Immature natural killer cell (primary cell): ENCODE data around the gene NDUFC1. TPM values are rescaled to one million over a fixed set of nuclear protein-coding genes. Genes with fewer than 3 reads are reported as not detected.
"Not testable (repeated sequence)": the region's sequence is repeated elsewhere in the genome, so short reads cannot be mapped to it uniquely, and the experiment has no call there.

ENCODE experiments used
- DNase-seq, 3 donors: peaks; one replicate each; pipeline ENCODE4 v3.0.0; 2022; ENCODE audit warnings: mixed read lengths in 1 of 3
- H3K27ac Mint-ChIP-seq, 6 donors: one replicate each; pipeline ENCODE4 v1.8.0; 2020; ENCODE audit warnings: mixed read lengths in 6 of 6, mild to moderate bottlenecking in 5 of 6, inconsistent platforms in 4 of 6, moderate library complexity in 3 of 6
- H3K27me3 Mint-ChIP-seq, 3 donors: one replicate each; pipeline ENCODE4 v1.8.0; 2020 to 2021; ENCODE audit warnings: low read depth in 3 of 3, mild to moderate bottlenecking in 3 of 3, mixed read lengths in 3 of 3, moderate library complexity in 3 of 3, inconsistent platforms in 1 of 3
- H3K36me3 Mint-ChIP-seq, 3 donors: one replicate each; pipeline ENCODE4 v1.8.0; 2020; ENCODE audit warnings: mixed read lengths in 3 of 3, inconsistent platforms in 2 of 3, mild to moderate bottlenecking in 2 of 3
- H3K4me1 Mint-ChIP-seq, 2 donors: one replicate each; pipeline ENCODE4 v1.8.0; 2020; ENCODE audit warnings: inconsistent platforms in 2 of 2, mild to moderate bottlenecking in 2 of 2, mixed read lengths in 2 of 2, moderate library complexity in 1 of 2
- H3K4me3 Mint-ChIP-seq, 5 donors: one replicate each; pipeline ENCODE4 v1.8.0; 2020; ENCODE audit warnings: mild to moderate bottlenecking in 5 of 5, mixed read lengths in 5 of 5, inconsistent platforms in 3 of 5, moderate library complexity in 3 of 5
- H3K9me3 Mint-ChIP-seq, 6 donors: one replicate each; pipeline ENCODE4 v1.8.0; 2020; ENCODE audit warnings: mild to moderate bottlenecking in 6 of 6, mixed read lengths in 6 of 6, inconsistent platforms in 4 of 6, moderate library complexity in 3 of 6
- polyA plus RNA-seq, 3 donors: library from polyadenylated mRNA; unstranded; fragments of 300-500 nt; fragmentation: Illumina TruSeq; gene quantifications; one replicate each; pipeline ENCODE4 v1.2.3, GENCODE V29; 2021

Gene NDUFC1
- polyA plus RNA-seq, 3 donors from 2014 or later = 47.4 to 80.1 (median 77.8) TPM

DNA sequence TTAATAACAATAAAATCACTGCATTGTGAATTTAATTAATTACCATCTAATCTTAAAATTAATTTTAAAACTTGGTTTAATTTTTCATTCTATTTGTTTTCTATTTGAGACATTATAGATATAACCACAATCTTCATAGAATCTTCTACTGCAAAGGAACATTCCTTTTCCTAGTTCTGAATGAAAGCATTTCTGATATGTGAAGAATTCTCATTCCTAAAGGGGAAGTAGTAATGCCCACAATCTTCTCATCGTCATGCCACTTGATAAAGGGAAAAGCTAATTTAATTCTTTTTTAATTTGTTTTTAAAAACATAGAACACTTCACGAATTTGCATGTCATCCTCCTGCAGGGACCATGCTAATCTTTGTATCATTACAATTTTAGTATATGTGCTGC is 45.9 kb downstream of the NDUFC1 start:
- DNase-seq = no peak
- Mint-ChIP-seq H3K4me3 (no peak overlapping the region), H3K9me3 (no peaks in the 10 kb centered on the region), H3K27ac (no peak overlapping the region), H3K36me3 (no peaks in the 10 kb centered on the region), H3K27me3 (peaks cover 0 to 4% (median 2%) of the 10 kb centered on the region in 3 donors), H3K4me1 (no peaks in the 10 kb centered on the region)

GRCh38 chr4:139255581-139255980 is 46.7 kb downstream of the NDUFC1 start:
- not testable (repeated sequence) for H3K4me3 Mint-ChIP-seq, H3K36me3 Mint-ChIP-seq, DNase-seq, H3K9me3 Mint-ChIP-seq, H3K27me3 Mint-ChIP-seq, H3K4me1 Mint-ChIP-seq, H3K27ac Mint-ChIP-seq

DNA sequence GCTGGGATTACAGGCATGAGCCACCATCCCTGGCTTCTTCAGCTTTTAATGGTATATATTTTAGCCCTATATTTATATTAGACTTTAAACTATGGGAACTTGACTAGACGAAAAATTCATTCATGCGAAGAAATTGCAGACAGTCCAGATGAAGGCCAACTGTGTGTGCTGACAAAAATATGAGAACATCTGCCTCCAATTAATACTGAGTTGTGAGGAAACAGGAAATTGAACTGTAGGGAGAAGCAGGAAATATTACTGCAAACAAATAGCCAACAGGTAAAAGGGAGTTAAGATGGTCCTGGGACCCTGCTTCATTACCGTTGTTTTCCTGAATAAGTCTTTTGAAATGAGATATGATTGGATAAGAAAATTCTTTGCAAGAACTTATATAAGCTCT is 48.6 kb downstream of the NDUFC1 start:
- Mint-ChIP-seq H3K27me3 (peaks cover 0 to 2% (median 0%) of the 10 kb centered on the region in 3 donors), H3K4me1 (no peaks in the 10 kb centered on the region), H3K4me3 (no peak overlapping the region), H3K9me3 (no peaks in the 10 kb centered on the region), H3K36me3 (peaks cover 0 to 2% (median 0%) of the 10 kb centered on the region in 3 donors), H3K27ac (no peak overlapping the region)
- no peak for DNase-seq

GRCh38 chr4:139253046-139253445 is 49.2 kb downstream of the NDUFC1 start:
- Mint-ChIP-seq H3K9me3 (no peaks in the 10 kb centered on the region), H3K36me3 (peaks cover 0 to 3% (median 0%) of the 10 kb centered on the region in 3 donors), H3K4me1 (no peaks in the 10 kb centered on the region), H3K27me3 (peaks cover 0 to 2% (median 0%) of the 10 kb centered on the region in 3 donors), H3K4me3 (no peak overlapping the region), H3K27ac (no peak overlapping the region)
- DNase-seq = no peak

- Mint-ChIP-seq H3K4me1 (no peaks in the 10 kb centered on the region), H3K36me3 (peaks cover 0 to 3% (median 0%) of the 10 kb centered on the region in 3 donors), H3K9me3 (no peaks in the 10 kb centered on the region), H3K27ac (no peak overlapping the region), H3K4me3 (no peak overlapping the region), H3K27me3 (peaks cover 0 to 4% (median 2%) of the 10 kb centered on the region in 3 donors)
- no peak for DNase-seq
Measured at GRCh38 chr4:139247700-139248238, 54.5 kb downstream of the NDUFC1 start.

GRCh38 chr4:139247241-139247640 is 55.0 kb downstream of the NDUFC1 start:
- H3K4me1 Mint-ChIP-seq = no peaks in the 10 kb centered on the region
- peaks cover 0 to 2% (median 2%) of the 10 kb centered on the region in 3 donors for H3K27me3 Mint-ChIP-seq
- H3K9me3 Mint-ChIP-seq = no peaks in the 10 kb centered on the region
- no peak overlapping the region for H3K4me3 Mint-ChIP-seq
- H3K36me3 Mint-ChIP-seq = peaks cover 0 to 3% (median 0%) of the 10 kb centered on the region in 3 donors
- DNase-seq = no peak
- H3K27ac Mint-ChIP-seq = no peak overlapping the region

GRCh38 chr4:139246166-139246565 is 56.1 kb downstream of the NDUFC1 start:
- H3K27ac Mint-ChIP-seq = no peak overlapping the region
- H3K36me3 Mint-ChIP-seq = peaks cover 0 to 3% (median 0%) of the 10 kb centered on the region in 3 donors
- DNase-seq = no peak

GRCh38 chr4:139245590-139245989 is 56.7 kb downstream of the NDUFC1 start:
- H3K27me3 Mint-ChIP-seq = peaks cover 0 to 2% (median 2%) of the 10 kb centered on the region in 3 donors
- no peak overlapping the region for H3K4me3 Mint-ChIP-seq
- H3K4me1 Mint-ChIP-seq = no peaks in the 10 kb centered on the region
- H3K9me3 Mint-ChIP-seq = no peaks in the 10 kb centered on the region
- DNase-seq = no peak
- H3K27ac Mint-ChIP-seq = no peak overlapping the region
- H3K36me3 Mint-ChIP-seq = peaks cover 0 to 3% (median 0%) of the 10 kb centered on the region in 3 donors

More at GRCh38 chr4:139246166-139246565, 56.1 kb downstream of the NDUFC1 start:
- peaks cover 0 to 2% (median 2%) of the 10 kb centered on the region in 3 donors for H3K27me3 Mint-ChIP-seq
- no peaks in the 10 kb centered on the region for H3K9me3 Mint-ChIP-seq
- H3K4me1 Mint-ChIP-seq = no peaks in the 10 kb centered on the region
- H3K4me3 Mint-ChIP-seq = no peak overlapping the region

DNA sequence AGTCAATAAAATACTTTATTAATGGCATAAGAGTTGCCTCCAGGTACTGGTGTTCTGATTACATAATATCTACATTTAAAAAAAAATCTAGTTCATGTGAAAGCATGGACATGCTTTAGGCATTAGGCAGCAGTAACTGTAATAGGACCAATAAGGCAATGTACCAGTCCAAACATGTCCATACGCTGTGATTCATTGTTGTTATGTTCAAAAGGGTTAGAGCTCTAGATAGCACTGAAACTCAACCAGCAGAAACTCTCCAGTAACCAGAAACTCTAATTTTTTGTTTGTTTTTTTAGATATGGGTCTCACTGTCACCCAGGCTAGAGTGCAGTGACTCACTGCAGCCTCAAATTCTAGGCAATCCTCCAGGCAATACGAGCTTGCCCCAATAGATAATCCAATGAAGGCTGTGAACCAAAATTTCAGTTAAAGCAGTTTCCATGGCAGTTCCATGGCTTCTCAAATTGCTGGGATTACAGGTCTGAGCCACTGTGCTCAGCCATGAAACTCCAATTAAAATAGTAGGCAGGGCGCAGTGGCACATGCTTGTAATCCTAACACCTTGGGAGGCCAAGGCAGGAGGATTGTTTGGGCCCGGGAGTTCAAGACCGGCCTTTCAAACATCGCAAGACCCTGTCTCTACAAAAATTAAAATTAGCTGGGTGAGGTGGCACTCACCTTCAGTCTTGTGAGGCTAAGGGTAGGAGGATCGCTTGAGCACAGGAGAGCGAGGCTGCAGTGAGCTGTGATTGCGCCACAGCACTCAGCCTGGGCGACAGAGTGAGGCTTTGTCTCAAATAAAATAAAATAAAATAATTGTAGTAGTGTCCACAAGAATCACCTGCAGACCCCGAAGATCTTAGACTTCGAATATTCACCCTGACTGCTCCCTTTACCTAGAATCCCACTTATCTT is 58.6 kb downstream of the NDUFC1 start:
- peaks cover 0 to under 1% (median 0%) of the 10 kb centered on the region in 3 donors for H3K36me3 Mint-ChIP-seq
- H3K27ac Mint-ChIP-seq = no peak overlapping the region

DNA sequence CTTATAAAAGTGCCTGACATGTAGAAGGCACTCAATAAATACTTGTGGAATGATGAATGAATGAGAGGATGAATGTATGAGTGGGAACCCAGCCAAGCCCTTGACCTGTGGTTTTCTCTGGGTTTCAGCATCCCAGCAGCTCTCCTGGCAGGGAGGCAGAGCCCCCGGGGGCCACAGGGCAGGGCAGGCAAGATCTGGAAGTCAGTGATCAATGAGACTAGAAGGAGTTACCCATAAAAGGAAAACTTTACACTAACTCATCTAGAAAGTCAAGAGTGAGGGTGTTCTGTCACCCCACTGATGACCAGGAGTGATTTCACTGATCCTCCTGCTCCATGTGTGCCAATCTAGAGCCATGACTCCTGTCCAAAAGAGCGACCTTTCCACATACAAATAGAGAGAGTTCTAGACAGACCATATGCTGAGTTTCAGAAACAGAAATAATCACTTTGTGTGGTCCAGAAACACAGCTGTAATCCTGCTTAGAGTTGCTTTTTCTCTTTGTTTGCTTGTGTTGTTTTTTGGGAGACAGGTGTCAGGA is 59.7 kb downstream of the NDUFC1 start:
- Mint-ChIP-seq H3K4me1 (no peaks in the 10 kb centered on the region), H3K27ac (no peak overlapping the region), H3K4me3 (no peak overlapping the region), H3K9me3 (no peaks in the 10 kb centered on the region), H3K27me3 (peaks cover 0 to 5% (median 3%) of the 10 kb centered on the region in 3 donors), H3K36me3 (no peaks in the 10 kb centered on the region)
- no peak for DNase-seq

More for the DNA sequence above, 58.6 kb downstream of the NDUFC1 start:
- no peak overlapping the region for H3K4me3 Mint-ChIP-seq
- no peaks in the 10 kb centered on the region for H3K4me1 Mint-ChIP-seq
- DNase-seq = no peak
- H3K27me3 Mint-ChIP-seq = peaks cover 0 to 5% (median 3%) of the 10 kb centered on the region in 3 donors
- no peaks in the 10 kb centered on the region for H3K9me3 Mint-ChIP-seq

GRCh38 chr4:139241784-139242151 is 60.5 kb downstream of the NDUFC1 start:
- no peaks in the 10 kb centered on the region for H3K36me3 Mint-ChIP-seq
- H3K9me3 Mint-ChIP-seq = no peaks in the 10 kb centered on the region
- no peak overlapping the region for H3K4me3 Mint-ChIP-seq
- H3K27me3 Mint-ChIP-seq = peaks cover 0 to 5% (median 3%) of the 10 kb centered on the region in 3 donors
- DNase-seq = no peak
- H3K4me1 Mint-ChIP-seq = no peaks in the 10 kb centered on the region
- H3K27ac Mint-ChIP-seq = no peak overlapping the region

- H3K9me3 Mint-ChIP-seq = no peaks in the 10 kb centered on the region
- H3K27me3 Mint-ChIP-seq = peaks cover 0 to 5% (median 3%) of the 10 kb centered on the region in 3 donors
- no peaks in the 10 kb centered on the region for H3K4me1 Mint-ChIP-seq
- H3K36me3 Mint-ChIP-seq = no peaks in the 10 kb centered on the region
- no peak for DNase-seq
- H3K4me3 Mint-ChIP-seq = no peak overlapping the region
- H3K27ac Mint-ChIP-seq = no peak overlapping the region
Measured at GRCh38 chr4:139241086-139241783, 61.0 kb downstream of the NDUFC1 start.
